GM10266 (cell line): ENCODE measurements around the gene SRF.

Experiments
- DNase-seq: peaks from one replicate; pipeline ENCODE4 v3.0.0; 2012; ENCODE audit errors: extremely low spot score
- CTCF ChIP-seq: IDR thresholded peaks from 2 replicates; pipeline ENCODE4 v1.5.1; 2012; ENCODE audit warnings: mild to moderate bottlenecking, low read depth; ENCODE audit not compliant: control insufficient read depth, insufficient read depth; ENCODE audit errors: missing control alignments

The SRF gene

GRCh38 chr6:43216200-43216599 lies 45.1 kb downstream of the SRF start:
- DNase-seq = no peak

GRCh38 chr6:43217351-43217750 lies 46.3 kb downstream of the SRF start:
- DNase-seq = no peak
- no peak for TF ChIP-seq CTCF

More at GRCh38 chr6:43216200-43216599, 45.1 kb downstream of the SRF start:
- TF ChIP-seq CTCF = no peak

DNA sequence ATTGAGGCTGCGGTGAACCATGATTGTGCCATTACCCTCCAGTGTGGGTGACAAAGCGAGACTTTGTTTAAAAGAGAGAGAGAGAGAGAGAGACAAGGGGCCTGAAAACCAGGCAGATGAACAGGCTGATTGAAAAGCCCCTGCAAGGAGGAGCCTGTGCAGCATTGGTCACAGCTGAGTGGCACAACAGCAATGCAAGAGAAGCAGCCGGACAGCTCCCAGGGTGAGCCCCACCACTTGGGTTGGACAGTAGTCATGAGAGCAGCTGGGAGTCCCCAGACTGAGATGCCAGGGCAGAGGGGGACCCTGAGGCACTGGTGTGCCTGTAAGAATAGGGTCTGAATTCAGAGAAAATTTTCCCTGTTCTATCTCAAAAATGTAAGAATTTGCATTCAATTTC lies 48.0 kb downstream of the SRF start:
- DNase-seq = no peak
- no peak for TF ChIP-seq CTCF

GRCh38 chr6:43219814-43220213 lies 48.7 kb downstream of the SRF start:
- TF ChIP-seq CTCF = no peak
- no peak for DNase-seq

GRCh38 chr6:43220439-43220951 lies 49.4 kb downstream of the SRF start:
- TF ChIP-seq CTCF = no peak
- no peak for DNase-seq

DNA sequence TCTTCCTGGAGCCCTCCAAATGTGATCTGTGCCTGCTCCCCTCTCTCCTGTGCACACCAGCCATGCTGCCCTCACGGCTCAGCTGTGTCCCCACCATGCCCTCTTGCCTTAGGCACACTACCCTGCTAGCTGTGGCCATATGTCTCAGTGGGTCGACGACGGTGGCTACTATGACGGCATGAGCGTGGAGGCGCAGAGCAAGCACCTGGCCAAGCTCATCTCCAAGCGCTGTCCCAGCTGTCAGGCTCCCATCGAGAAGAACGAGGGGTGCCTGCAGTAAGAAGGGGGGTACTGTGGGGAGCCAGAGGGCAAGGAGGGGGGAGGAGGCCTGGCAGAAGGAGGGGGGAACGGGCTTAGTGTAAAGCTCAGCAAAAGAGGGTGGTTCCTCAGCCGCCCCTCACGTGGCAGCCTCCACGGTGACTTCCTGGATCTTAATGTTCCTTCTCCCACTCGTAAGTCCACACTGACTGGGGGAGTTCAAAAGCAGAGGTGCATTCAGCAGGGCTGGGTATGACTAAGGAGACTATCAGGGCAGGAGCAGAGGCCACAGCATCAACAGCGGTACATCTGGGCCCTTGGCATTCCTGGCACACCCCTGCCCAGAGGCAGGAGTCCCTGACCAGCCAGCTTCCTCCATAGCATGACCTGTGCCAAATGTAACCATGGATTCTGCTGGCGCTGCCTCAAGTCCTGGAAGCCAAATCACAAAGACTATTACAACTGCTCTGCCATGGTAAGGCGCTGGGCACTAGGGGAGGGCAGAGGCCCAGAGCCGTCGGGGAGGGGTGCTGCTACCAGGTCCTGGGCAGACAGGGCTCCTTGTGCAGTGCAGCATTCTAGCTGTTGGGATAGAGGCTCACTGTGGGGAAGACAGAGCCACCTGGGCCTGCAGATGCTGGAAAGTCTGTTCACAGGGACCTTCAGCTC lies 50.2 kb downstream of the SRF start:
- DNase-seq = no peak
- TF ChIP-seq CTCF = no peak
